SK-N-MC (cell line): ENCODE measurements around the gene MZF1.

Source experiments
- EZH2 ChIP-seq: fragments of 200-600 bp; sonication (generic); IDR thresholded peaks from one replicate; pipeline ENCODE4 v1.6.1; 2017; ENCODE audit warnings: antibody characterized with exemption
- POLR2AphosphoS5 ChIP-seq: IDR thresholded peaks from 2 replicates; pipeline ENCODE4 v1.6.1; 2012; ENCODE audit warnings: mild to moderate bottlenecking, low read depth, low read length, borderline replicate concordance

DNA sequence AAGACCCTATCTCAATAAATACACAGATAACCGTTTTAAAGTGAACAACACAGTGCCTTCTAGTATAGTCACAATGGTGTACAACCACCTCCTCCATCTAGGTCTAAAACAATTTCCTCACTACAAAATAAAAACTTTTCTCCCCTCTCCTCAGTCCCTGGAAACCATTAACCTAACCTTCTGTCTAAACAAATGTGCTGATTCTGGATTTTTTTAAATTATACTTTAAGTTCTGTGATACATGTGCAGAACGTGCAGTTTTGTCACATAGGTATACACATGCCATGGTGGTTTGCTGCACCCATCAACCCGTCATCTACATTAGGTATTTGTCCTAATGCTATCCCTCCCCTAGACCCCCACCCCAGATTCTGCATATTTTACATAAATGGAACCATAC is 43.7 kb downstream of the MZF1 start:
- TF ChIP-seq POLR2AphosphoS5, result no peak
- TF ChIP-seq EZH2, result no peak
